K562 (cell line): ENCODE results near the gene NLRC3. TPM values are rescaled to one million over a fixed set of nuclear protein-coding genes. Genes with fewer than 3 reads are reported as not detected.

ENCODE experiments used
- ARID2 ChIP-seq: fragments of 450-650 bp; IDR thresholded peaks from 2 replicates; pipeline ENCODE4 v1.6.1; 2017; ENCODE audit warnings: antibody characterized with exemption, mild to moderate bottlenecking
- ATF1 ChIP-seq, 2 experiments: fragments of 450-650 bp in 1 of 2; IDR thresholded peaks; 2 replicates each; pipeline ENCODE4 v1.6.1; 2016; ENCODE audit warnings: missing compliant biosample characterization in 1 of 2, missing genetic modification characterization in 1 of 2
- BCLAF1 ChIP-seq, 2 experiments: fragments of 450-650 bp in 1 of 2; IDR thresholded peaks; 2 replicates each; pipeline ENCODE4 v1.6.1; 2011 to 2017; ENCODE audit warnings: low read depth in 2 of 2, antibody characterized with exemption in 1 of 2, borderline replicate concordance in 1 of 2, low read length in 1 of 2, mild to moderate bottlenecking in 1 of 2, mixed read lengths in 1 of 2; ENCODE audit not compliant: control insufficient read depth in 1 of 2
- BHLHE40 ChIP-seq: IDR thresholded peaks from 2 replicates; pipeline ENCODE4 v1.6.1; 2011; ENCODE audit warnings: low read length, improper control_type of control experiment
- CLOCK ChIP-seq: fragments of 250-450 bp; sonication (Bioruptor Pico); IDR thresholded peaks from 2 replicates; pipeline ENCODE4 v1.4.0; 2020; ENCODE audit warnings: mild to moderate bottlenecking, moderate library complexity, borderline replicate concordance
- CTCF ChIP-seq, 3 experiments: IDR thresholded peaks in 2 of 3; conservative IDR thresholded peaks in 1 of 3; 2 replicates each; pipeline ENCODE4 v1.5.1; 2011 to 2012; ENCODE audit warnings: low read length in 3 of 3, mild to moderate bottlenecking in 3 of 3, control low read depth in 2 of 3, improper control_type of control experiment in 1 of 3, inconsistent platforms in 1 of 3, low read depth in 1 of 3, mixed read lengths in 1 of 3, moderate library complexity in 1 of 3; ENCODE audit not compliant: insufficient read depth in 2 of 3
- CXXC5 ChIP-seq: fragments of 250-450 bp; sonication (Bioruptor Pico); IDR thresholded peaks from 2 replicates; pipeline ENCODE4 v1.8.0; 2022; ENCODE audit warnings: inconsistent platforms, mild to moderate bottlenecking, moderate library complexity
- JUND ChIP-seq, 2 experiments: IDR thresholded peaks; 2 replicates in 1 of 2; 3 replicates in 1 of 2; pipeline ENCODE4 v1.6.1; 2011; ENCODE audit warnings: borderline replicate concordance in 2 of 2, low read depth in 2 of 2, low read length in 2 of 2, improper control_type of control experiment in 1 of 2, missing biosample characterization in 1 of 2, missing genetic modification characterization in 1 of 2, missing genetic modification reagents in 1 of 2
- MAFK ChIP-seq: IDR thresholded peaks from 2 replicates; pipeline ENCODE4 v1.6.1; 2011; ENCODE audit warnings: low read length, improper control_type of control experiment
- MCM2 ChIP-seq: fragments of 450-650 bp; IDR thresholded peaks from 2 replicates; pipeline ENCODE4 v1.6.1; 2017; ENCODE audit warnings: low read depth, mild to moderate bottlenecking
- MLLT1 ChIP-seq, 2 experiments: fragments of 450-650 bp; IDR thresholded peaks; 2 replicates each; pipeline ENCODE4 v1.6.1; 2016
- MTA3 ChIP-seq: fragments of 450-650 bp; formaldehyde crosslinking; IDR thresholded peaks from 2 replicates; pipeline ENCODE4 v1.6.1; 2017; ENCODE audit warnings: mild to moderate bottlenecking, borderline replicate concordance
- NKRF ChIP-seq: fragments of 450-650 bp; IDR thresholded peaks from 2 replicates; pipeline ENCODE4 v1.6.1; 2016; ENCODE audit warnings: borderline replicate concordance
- ZNF175 ChIP-seq: fragments of 200-800 bp; sonication (Bioruptor generic); IDR thresholded peaks from 2 replicates; pipeline ENCODE4 v1.6.1; 2016; ENCODE audit warnings: low read depth, mild to moderate bottlenecking, missing genetic modification characterization, missing compliant biosample characterization
- polyA plus RNA-seq, 8 experiments: library from polyadenylated mRNA; depleted of rRNA in 4 of 8; stranded (reverse) in 5 of 8; unstranded in 3 of 8; fragments of >200 nt; fragmentation: Nextera tagmentation in 2 of 8; fragmentation: Illumina TruSeq in 1 of 8; extraction: Ambion mirVana in 2 of 8; extraction: Trizol in 1 of 8; gene quantifications; 2 replicates each; pipeline versions ENCODE4 v1.2.1 to v1.2.3, GENCODE V29; 2011 to 2014; ENCODE audit warnings: inconsistent platforms in 1 of 8, missing spikeins in 1 of 8
- total RNA-seq, 7 experiments: library from RNA; depleted of rRNA in 6 of 7; stranded (reverse); fragments of >200 nt in 6 of 7; fragmentation: Illumina TruSeq in 2 of 7; extraction: Trizol in 2 of 7; gene quantifications; 2 replicates each; pipeline versions ENCODE4 v1.2.1 to v1.2.3, GENCODE V29; 2011 to 2021; ENCODE audit warnings: low replicate concordance in 1 of 7

The NLRC3 gene
- total and polyA plus RNA-seq, 9 of the 15 experiments (the other 6 are each of a cell fraction or from before 2014, with no cell fraction given): 0.03 to 0.13 (median 0.03) TPM; not detected in 4

GRCh38 chr16:3589441-3589921 lies 12.3 kb upstream of the NLRC3 start (continued):
- TF ChIP-seq MLLT1 (IDR thresholded peaks at IDR 0.05): peak in 1 of 2 experiments; percentile 52; a peak in 1 of 4 replicates
- TF ChIP-seq BCLAF1 (IDR thresholded peaks at IDR 0.05; ENCODE audit: borderline replicate concordance in 1 of 2, control insufficient read depth in 1 of 2, low read depth in 2 of 2, low read length in 1 of 2): no peak
- TF ChIP-seq CTCF (IDR thresholded peaks at IDR 0.05 in 2 of 3, conservative IDR thresholded peaks at IDR 0.05 in 1 of 3; ENCODE audit: insufficient read depth in 2 of 3, low read depth in 1 of 3, low read length in 3 of 3): no peak
- no peak for TF ChIP-seq BHLHE40
- no peak for TF ChIP-seq ZNF175 (CRISPR knock-in tag)
- TF ChIP-seq NKRF: no peak
- TF ChIP-seq CXXC5: peak; percentile 10; the same call in 1 of the 2 replicates
- TF ChIP-seq MTA3: peak; percentile 38; the same call in 1 of the 2 replicates
- TF ChIP-seq MCM2: no peak
- TF ChIP-seq ARID2: no peak
- TF ChIP-seq ATF1 (CRISPR knock-in tag; IDR thresholded peaks at IDR 0.05): no peak
- TF ChIP-seq ATF1 (tag; IDR thresholded peaks at IDR 0.05): 0 out of 2 replicates have a peak, but pooled peaks have one; percentile 9
- peak; percentile 64; the same call in 1 of the 2 replicates for TF ChIP-seq JUND (IDR thresholded peaks at IDR 0.05; ENCODE audit: borderline replicate concordance, low read depth, low read length)
- TF ChIP-seq JUND (tag; IDR thresholded peaks at IDR 0.05; ENCODE audit: borderline replicate concordance, low read depth, low read length): peak; percentile 54; the same call in 1 of the 3 replicates
- no peak for TF ChIP-seq CLOCK (CRISPR knock-in tag)
- TF ChIP-seq MAFK: peak; percentile 76
